Liver (tissue), 3 donors: ENCODE data around the gene IGFBP1.
A peak's percentile ranks its signal among the peaks of the same experiment; 100 is the strongest.

ENCODE experiments used
- RAD21 ChIP-seq, 2 donors: IDR thresholded peaks; 2 replicates each; pipeline ENCODE4 v1.6.1; 2016; ENCODE audit warnings: antibody characterized with exemption in 2 of 2, mild to moderate bottlenecking in 2 of 2
- YY1 ChIP-seq: IDR thresholded peaks from 2 replicates; pipeline ENCODE4 v1.6.1; 2016; ENCODE audit warnings: antibody characterized with exemption, mild to moderate bottlenecking
- TF ChIP-seq, protein P1 (sequence below): fragments of 150-350 bp; IDR thresholded peaks from 2 replicates; pipeline ENCODE4 v1.5.1; 2017; ENCODE audit warnings: improper control_type of control experiment, low read depth, low read length; ENCODE audit not compliant: missing input control
- TF ChIP-seq, protein P2 (sequence below): IDR thresholded peaks from 2 replicates; pipeline ENCODE4 v1.6.1; 2016; ENCODE audit warnings: antibody characterized with exemption, mild to moderate bottlenecking
- donor health status: healthy.
- donor health status: healthy.

DNA sequence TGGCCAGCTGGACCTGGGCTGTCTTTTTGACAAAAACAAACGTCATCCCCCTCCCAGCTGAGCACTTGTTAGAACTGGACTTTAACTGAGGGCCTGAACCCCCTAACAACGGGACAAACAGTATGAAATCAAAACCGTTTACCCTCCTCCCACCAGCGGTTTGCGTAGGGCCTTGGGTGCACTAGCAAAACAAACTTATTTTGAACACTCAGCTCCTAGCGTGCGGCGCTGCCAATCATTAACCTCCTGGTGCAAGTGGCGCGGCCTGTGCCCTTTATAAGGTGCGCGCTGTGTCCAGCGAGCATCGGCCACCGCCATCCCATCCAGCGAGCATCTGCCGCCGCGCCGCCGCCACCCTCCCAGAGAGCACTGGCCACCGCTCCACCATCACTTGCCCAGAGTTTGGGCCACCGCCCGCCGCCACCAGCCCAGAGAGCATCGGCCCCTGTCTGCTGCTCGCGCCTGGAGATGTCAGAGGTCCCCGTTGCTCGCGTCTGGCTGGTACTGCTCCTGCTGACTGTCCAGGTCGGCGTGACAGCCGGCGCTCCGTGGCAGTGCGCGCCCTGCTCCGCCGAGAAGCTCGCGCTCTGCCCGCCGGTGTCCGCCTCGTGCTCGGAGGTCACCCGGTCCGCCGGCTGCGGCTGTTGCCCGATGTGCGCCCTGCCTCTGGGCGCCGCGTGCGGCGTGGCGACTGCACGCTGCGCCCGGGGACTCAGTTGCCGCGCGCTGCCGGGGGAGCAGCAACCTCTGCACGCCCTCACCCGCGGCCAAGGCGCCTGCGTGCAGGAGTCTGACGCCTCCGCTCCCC lies at the start of gene IGFBP1:
- TF ChIP-seq, protein P1, sequence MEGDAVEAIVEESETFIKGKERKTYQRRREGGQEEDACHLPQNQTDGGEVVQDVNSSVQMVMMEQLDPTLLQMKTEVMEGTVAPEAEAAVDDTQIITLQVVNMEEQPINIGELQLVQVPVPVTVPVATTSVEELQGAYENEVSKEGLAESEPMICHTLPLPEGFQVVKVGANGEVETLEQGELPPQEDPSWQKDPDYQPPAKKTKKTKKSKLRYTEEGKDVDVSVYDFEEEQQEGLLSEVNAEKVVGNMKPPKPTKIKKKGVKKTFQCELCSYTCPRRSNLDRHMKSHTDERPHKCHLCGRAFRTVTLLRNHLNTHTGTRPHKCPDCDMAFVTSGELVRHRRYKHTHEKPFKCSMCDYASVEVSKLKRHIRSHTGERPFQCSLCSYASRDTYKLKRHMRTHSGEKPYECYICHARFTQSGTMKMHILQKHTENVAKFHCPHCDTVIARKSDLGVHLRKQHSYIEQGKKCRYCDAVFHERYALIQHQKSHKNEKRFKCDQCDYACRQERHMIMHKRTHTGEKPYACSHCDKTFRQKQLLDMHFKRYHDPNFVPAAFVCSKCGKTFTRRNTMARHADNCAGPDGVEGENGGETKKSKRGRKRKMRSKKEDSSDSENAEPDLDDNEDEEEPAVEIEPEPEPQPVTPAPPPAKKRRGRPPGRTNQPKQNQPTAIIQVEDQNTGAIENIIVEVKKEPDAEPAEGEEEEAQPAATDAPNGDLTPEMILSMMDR = no peak
- TF ChIP-seq YY1 = peak; percentile 56
- TF ChIP-seq, protein P2, sequence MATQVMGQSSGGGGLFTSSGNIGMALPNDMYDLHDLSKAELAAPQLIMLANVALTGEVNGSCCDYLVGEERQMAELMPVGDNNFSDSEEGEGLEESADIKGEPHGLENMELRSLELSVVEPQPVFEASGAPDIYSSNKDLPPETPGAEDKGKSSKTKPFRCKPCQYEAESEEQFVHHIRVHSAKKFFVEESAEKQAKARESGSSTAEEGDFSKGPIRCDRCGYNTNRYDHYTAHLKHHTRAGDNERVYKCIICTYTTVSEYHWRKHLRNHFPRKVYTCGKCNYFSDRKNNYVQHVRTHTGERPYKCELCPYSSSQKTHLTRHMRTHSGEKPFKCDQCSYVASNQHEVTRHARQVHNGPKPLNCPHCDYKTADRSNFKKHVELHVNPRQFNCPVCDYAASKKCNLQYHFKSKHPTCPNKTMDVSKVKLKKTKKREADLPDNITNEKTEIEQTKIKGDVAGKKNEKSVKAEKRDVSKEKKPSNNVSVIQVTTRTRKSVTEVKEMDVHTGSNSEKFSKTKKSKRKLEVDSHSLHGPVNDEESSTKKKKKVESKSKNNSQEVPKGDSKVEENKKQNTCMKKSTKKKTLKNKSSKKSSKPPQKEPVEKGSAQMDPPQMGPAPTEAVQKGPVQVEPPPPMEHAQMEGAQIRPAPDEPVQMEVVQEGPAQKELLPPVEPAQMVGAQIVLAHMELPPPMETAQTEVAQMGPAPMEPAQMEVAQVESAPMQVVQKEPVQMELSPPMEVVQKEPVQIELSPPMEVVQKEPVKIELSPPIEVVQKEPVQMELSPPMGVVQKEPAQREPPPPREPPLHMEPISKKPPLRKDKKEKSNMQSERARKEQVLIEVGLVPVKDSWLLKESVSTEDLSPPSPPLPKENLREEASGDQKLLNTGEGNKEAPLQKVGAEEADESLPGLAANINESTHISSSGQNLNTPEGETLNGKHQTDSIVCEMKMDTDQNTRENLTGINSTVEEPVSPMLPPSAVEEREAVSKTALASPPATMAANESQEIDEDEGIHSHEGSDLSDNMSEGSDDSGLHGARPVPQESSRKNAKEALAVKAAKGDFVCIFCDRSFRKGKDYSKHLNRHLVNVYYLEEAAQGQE = peak; percentile 93
- peak in 1 of 2 donors; percentile 11 for TF ChIP-seq RAD21 (IDR thresholded peaks at IDR 0.05)
